ENCODE measurements around the gene WDR91. TPM values are rescaled to one million over a fixed set of nuclear protein-coding genes. Genes with fewer than 3 reads are reported as not detected.

Gene WDR91
- polyA plus RNA-seq, 2 of the 4 experiments (the other 2 are of a cell fraction), result 5.1 to 5.3 TPM

- no peaks in the 10 kb centered on the region for H3K4me1 ChIP-seq
- FAIRE-seq, result no peak
- no peak overlapping the region for H3K27ac ChIP-seq
- TF ChIP-seq TP53 (CRISPR knock-in tag; IDR thresholded peaks at IDR 0.05), result no peak
- no peak for TF ChIP-seq NR3C1 (IDR thresholded peaks at IDR 0.05)
- no peak for TF ChIP-seq EHMT2 (IDR thresholded peaks at IDR 0.05; ENCODE audit: low read depth)
- TF ChIP-seq JUN (IDR thresholded peaks at IDR 0.05), result no peak
- no peak for TF ChIP-seq ESRRA (IDR thresholded peaks at IDR 0.05; ENCODE audit: borderline replicate concordance, low read length)
- TF ChIP-seq KDM5A (IDR thresholded peaks at IDR 0.05), result no peak
- no peak for TF ChIP-seq HOXB13 (CRISPR knock-in tag; IDR thresholded peaks at IDR 0.05; ENCODE audit: low read depth)
- no peak for TF ChIP-seq RFX5 (IDR thresholded peaks at IDR 0.05)
- TF ChIP-seq SREBF2 (IDR thresholded peaks at IDR 0.05), result no peak
- no peak for TF ChIP-seq ZSCAN20 (CRISPR knock-in tag; IDR thresholded peaks at IDR 0.05)
- TF ChIP-seq NFE2L2 (conservative IDR thresholded peaks at IDR 0.05; ENCODE audit: low read length), result no peak
- TF ChIP-seq BCL3 (IDR thresholded peaks at IDR 0.05), result no peak
- no peak for TF ChIP-seq NPAS2 (CRISPR knock-in tag; IDR thresholded peaks at IDR 0.05; ENCODE audit: borderline replicate concordance)
- no peak for TF ChIP-seq HMGXB4 (CRISPR knock-in tag; IDR thresholded peaks at IDR 0.05; ENCODE audit: borderline replicate concordance)
- TF ChIP-seq ZFP36 (IDR thresholded peaks at IDR 0.05; ENCODE audit: borderline replicate concordance, partially characterized antibody), result no peak
- TF ChIP-seq ZNF302 (CRISPR knock-in tag; IDR thresholded peaks at IDR 0.05), result no peak
- no peak for TF ChIP-seq HDAC2 (IDR thresholded peaks at IDR 0.05)
- TF ChIP-seq KDM1A (IDR thresholded peaks at IDR 0.05; ENCODE audit: low read depth), result no peak
- TF ChIP-seq JUNB (IDR thresholded peaks at IDR 0.05), result no peak
- no peak for TF ChIP-seq HOXA7 (CRISPR knock-in tag; IDR thresholded peaks at IDR 0.05)
- no peak for DNase-seq (ENCODE audit: low read depth in 1 of 2, low spot score in 1 of 2)
- H3K9me3 ChIP-seq, result no peaks in the 10 kb centered on the region
- ChIA-PET POLR2A (no interaction called here), CTCF (interaction anchor here (1.2 to 1.7 kb wide), 2 partner anchors 10 to 16 kb away, joined by 4 to 7 read pairs; no protein-coding TSS in a partner anchor)
- no peak overlapping the region for H3K4me3 ChIP-seq
- H3K4me2 ChIP-seq, result no peak overlapping the region
- no peak for ATAC-seq
- 85% methylated on average over 4 of the region's 4 CpGs for WGBS (ENCODE audit: missing lambda C conversion rate)
Observed at GRCh38 chr7:135195156-135195555, 16.2 kb downstream of the WDR91 start.

- DNase-seq (ENCODE audit: low read depth in 1 of 2, low spot score in 1 of 2) (no peak), ATAC-seq (no peak), FAIRE-seq (no peak)
- H3K4me1 ChIP-seq, result no peaks in the 10 kb centered on the region
- 88% methylated on average over 12 of the region's 12 CpGs for WGBS (ENCODE audit: missing lambda C conversion rate)
- no peaks in the 10 kb centered on the region for H3K9me3 ChIP-seq
- no peak overlapping the region for H3K4me3 ChIP-seq
- H3K27ac ChIP-seq, result no peak overlapping the region
- POLR2A ChIA-PET, result no interaction called here
- TF ChIP-seq MAX (IDR thresholded peaks at IDR 0.05) (no peak), HOXB13 (CRISPR knock-in tag; IDR thresholded peaks at IDR 0.05; ENCODE audit: low read depth) (no peak), CTCF (IDR thresholded peaks at IDR 0.05) (no peak), KDM5A (IDR thresholded peaks at IDR 0.05) (no peak), RAD21 (conservative IDR thresholded peaks at IDR 0.05 in 1 of 2, IDR thresholded peaks at IDR 0.05 in 1 of 2) (no peak), GATA3 (IDR thresholded peaks at IDR 0.05; ENCODE audit: borderline replicate concordance) (no peak)
- CTCF ChIA-PET, result interaction anchor here (0.6 to 1.2 kb wide), 2 partner anchors 16 to 564 kb away, joined by 3 to 4 read pairs; no protein-coding TSS in a partner anchor
- no peak overlapping the region for H3K4me2 ChIP-seq
Observed at GRCh38 chr7:135194494-135195095, 16.7 kb downstream of the WDR91 start.
